Liver (tissue), 9 donors: ENCODE results near the gene RFX4. TPM values are rescaled to one million over a fixed set of nuclear protein-coding genes. Genes with fewer than 3 reads are reported as not detected.

ENCODE experiments used
- DNase-seq: peaks from one replicate; pipeline ENCODE4 v3.0.0-alpha.2; 2017; ENCODE audit warnings: low spot score
- H3K27ac ChIP-seq, 2 donors: one replicate each; pipeline ENCODE4 v1.7.0; 2013; ENCODE audit warnings: inconsistent platforms in 2 of 2, low read length in 2 of 2, control low read depth in 1 of 2, low read depth in 1 of 2, mild to moderate bottlenecking in 1 of 2
- H3K27me3 ChIP-seq, 4 donors: one replicate each; pipeline versions ENCODE4 v1.6.1 to v1.7.0; 2013; ENCODE audit warnings: low read length in 3 of 4, inconsistent platforms in 1 of 4, mild to moderate bottlenecking in 1 of 4, moderate library complexity in 1 of 4; ENCODE audit not compliant: control insufficient read depth in 4 of 4, insufficient read depth in 4 of 4
- H3K36me3 ChIP-seq, 4 donors: one replicate each; pipeline versions ENCODE4 v1.6.1 to v1.7.0; 2013; ENCODE audit warnings: low read length in 3 of 4, mild to moderate bottlenecking in 3 of 4, low read depth in 1 of 4, moderate library complexity in 1 of 4; ENCODE audit not compliant: control insufficient read depth in 4 of 4, insufficient read depth in 3 of 4
- H3K4me1 ChIP-seq, 4 donors: one replicate each; pipeline versions ENCODE4 v1.6.1 to v1.7.0; 2013; ENCODE audit warnings: low read length in 3 of 4, mild to moderate bottlenecking in 3 of 4, moderate library complexity in 1 of 4; ENCODE audit not compliant: control insufficient read depth in 4 of 4, insufficient read depth in 4 of 4
- H3K4me3 ChIP-seq, 3 donors: one replicate each; pipeline versions ENCODE4 v1.6.1 to v1.7.0; 2013; ENCODE audit warnings: low read length in 3 of 3, control low read depth in 1 of 3, low read depth in 1 of 3, mild to moderate bottlenecking in 1 of 3
- H3K9ac ChIP-seq, 2 donors: one replicate each; pipeline ENCODE4 v1.7.0; 2013; ENCODE audit warnings: low read length in 2 of 2, mild to moderate bottlenecking in 2 of 2, moderate library complexity in 2 of 2, control low read depth in 1 of 2, low read depth in 1 of 2
- H3K9me3 ChIP-seq, 4 donors: one replicate each; pipeline versions ENCODE4 v1.6.1 to v1.7.0; 2013; ENCODE audit warnings: low read length in 3 of 4; ENCODE audit not compliant: control insufficient read depth in 4 of 4
- ATF3 ChIP-seq: IDR thresholded peaks from 2 replicates; pipeline ENCODE4 v1.6.1; 2016; ENCODE audit warnings: antibody characterized with exemption
- EGR1 ChIP-seq, 2 donors: IDR thresholded peaks; 2 replicates each; pipeline ENCODE4 v1.6.1; 2016 to 2018; ENCODE audit warnings: antibody characterized with exemption in 2 of 2, low read depth in 2 of 2
- FOXA1 ChIP-seq: IDR thresholded peaks from 2 replicates; pipeline ENCODE4 v1.6.1; 2016; ENCODE audit warnings: antibody characterized with exemption
- GABPA ChIP-seq, 2 donors: IDR thresholded peaks in 1 of 2; conservative IDR thresholded peaks in 1 of 2; 2 replicates each; pipeline ENCODE4 v1.6.1; 2016; ENCODE audit warnings: antibody characterized with exemption in 2 of 2, mild to moderate bottlenecking in 1 of 2, moderate library complexity in 1 of 2
- HNF4A ChIP-seq, 2 donors: conservative IDR thresholded peaks; 2 replicates each; pipeline ENCODE4 v1.6.1; 2016; ENCODE audit warnings: antibody characterized with exemption in 2 of 2, mild to moderate bottlenecking in 2 of 2
- HNF4G ChIP-seq: IDR thresholded peaks from 2 replicates; pipeline ENCODE4 v1.6.1; 2016; ENCODE audit warnings: antibody characterized with exemption
- JUND ChIP-seq, 2 donors: IDR thresholded peaks; 2 replicates each; pipeline ENCODE4 v1.6.1; 2016; ENCODE audit warnings: antibody characterized with exemption in 2 of 2
- NR2F2 ChIP-seq: IDR thresholded peaks from 2 replicates; pipeline ENCODE4 v1.6.1; 2016; ENCODE audit warnings: antibody characterized with exemption
- RAD21 ChIP-seq, 2 donors: IDR thresholded peaks; 2 replicates each; pipeline ENCODE4 v1.6.1; 2016; ENCODE audit warnings: antibody characterized with exemption in 2 of 2, mild to moderate bottlenecking in 2 of 2
- REST ChIP-seq: IDR thresholded peaks from 2 replicates; pipeline ENCODE4 v1.6.1; 2016; ENCODE audit warnings: antibody characterized with exemption, mild to moderate bottlenecking
- RXRA ChIP-seq, 2 donors: IDR thresholded peaks; 2 replicates each; pipeline ENCODE4 v1.6.1; 2017 to 2018; ENCODE audit warnings: antibody characterized with exemption in 2 of 2, mild to moderate bottlenecking in 1 of 2
- TAF1 ChIP-seq: conservative IDR thresholded peaks from 2 replicates; pipeline ENCODE4 v1.6.1; 2016; ENCODE audit warnings: antibody characterized with exemption, mild to moderate bottlenecking
- YY1 ChIP-seq: IDR thresholded peaks from 2 replicates; pipeline ENCODE4 v1.6.1; 2016; ENCODE audit warnings: antibody characterized with exemption, mild to moderate bottlenecking
- ZBTB33 ChIP-seq: IDR thresholded peaks from 2 replicates; pipeline ENCODE4 v1.6.1; 2016; ENCODE audit warnings: antibody characterized with exemption
- WGBS: extraction: QIAGEN DNeasy Blood & Tissue Kit; methylation state at CpG from one replicate; pipeline ENCODE4 v1.1.7; 2013; 5-methylcytosine and 5-hydroxymethylcytosine counted together
- polyA plus RNA-seq, 2 donors: library from polyadenylated mRNA; stranded (reverse) in 1 of 2; unstranded in 1 of 2; fragments of 200-250 nt in 1 of 2; fragments of >200 nt in 1 of 2; fragmentation: Nextera tagmentation in 1 of 2; extraction: Ambion mirVana in 1 of 2; gene quantifications; one replicate each; pipeline versions ENCODE4 v1.2.1 to v1.2.3, GENCODE V29; 2013 to 2015
- total RNA-seq, 2 donors: library from RNA; depleted of rRNA; stranded (reverse); fragments of >200 nt; gene quantifications; one replicate each; pipeline ENCODE4 v1.2.3, GENCODE V29; 2014
- TF ChIP-seq, protein P1 (sequence below): IDR thresholded peaks from 2 replicates; pipeline ENCODE4 v1.6.1; 2016; ENCODE audit warnings: antibody characterized with exemption
- TF ChIP-seq, protein P2 (sequence below): fragments of 150-350 bp; IDR thresholded peaks from 2 replicates; pipeline ENCODE4 v1.5.1; 2017; ENCODE audit warnings: improper control_type of control experiment, low read depth, low read length; ENCODE audit not compliant: missing input control
- donor health status: healthy.
- donor health status: healthy.
- donor health status: healthy.
- donor health status: healthy.
- donor health status: healthy.

Gene RFX4
- total RNA-seq (not detected), polyA plus RNA-seq (not detected)

GRCh38 chr12:106582641-106583230 is at the start of gene RFX4:
Gene RFX4 (plus strand): TSS chr12:106583004. CDS start chr12:106583321, 317 bp downstream.
- Histone ChIP-seq H3K9ac (no peak within 1 kb of the TSS), H3K4me1 (peaks cover 20 to 47% (median 31%) of the 10 kb centered on the region in 4 donors), H3K27ac (no peak within 1 kb of the TSS), H3K27me3 (peaks cover 13 to 32% (median 18%) of the 10 kb centered on the region in 4 donors), H3K4me3 (peak within 1 kb of the TSS in 2 of 3 donors; percentile 35 to 40), H3K9me3 (no peaks in the 10 kb centered on the region), H3K36me3 (no peaks in the 10 kb centered on the region)
- WGBS = 3% methylated on average over 29 of the region's 29 CpGs
- no peak for DNase-seq
- TF ChIP-seq HNF4A (conservative IDR thresholded peaks at IDR 0.05) (no peak), ZBTB33 (no peak), GABPA (IDR thresholded peaks at IDR 0.05 in 1 of 2, conservative IDR thresholded peaks at IDR 0.05 in 1 of 2) (no peak), RAD21 (IDR thresholded peaks at IDR 0.05) (no peak), HNF4G (no peak)
- TF ChIP-seq, protein P1, sequence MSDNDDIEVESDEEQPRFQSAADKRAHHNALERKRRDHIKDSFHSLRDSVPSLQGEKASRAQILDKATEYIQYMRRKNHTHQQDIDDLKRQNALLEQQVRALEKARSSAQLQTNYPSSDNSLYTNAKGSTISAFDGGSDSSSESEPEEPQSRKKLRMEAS = no peak

GRCh38 chr12:106541201-106541600 is 41.6 kb upstream of the RFX4 start:
- Histone ChIP-seq H3K9ac (no peak overlapping the region), H3K36me3 (no peaks in the 10 kb centered on the region), H3K27ac (no peak overlapping the region), H3K9me3 (peaks cover 0 to 2% (median under 1%) of the 10 kb centered on the region in 4 donors), H3K27me3 (no peaks in the 10 kb centered on the region), H3K4me3 (no peak overlapping the region), H3K4me1 (no peaks in the 10 kb centered on the region)
- no peak for DNase-seq
- no peak for TF ChIP-seq HNF4G
- TF ChIP-seq REST = no peak
- TF ChIP-seq GABPA (IDR thresholded peaks at IDR 0.05 in 1 of 2, conservative IDR thresholded peaks at IDR 0.05 in 1 of 2) = no peak
- TF ChIP-seq, protein P1 = no peak
- TF ChIP-seq NR2F2 = no peak
- TF ChIP-seq RXRA (IDR thresholded peaks at IDR 0.05) = no peak
- no peak for TF ChIP-seq YY1

DNA sequence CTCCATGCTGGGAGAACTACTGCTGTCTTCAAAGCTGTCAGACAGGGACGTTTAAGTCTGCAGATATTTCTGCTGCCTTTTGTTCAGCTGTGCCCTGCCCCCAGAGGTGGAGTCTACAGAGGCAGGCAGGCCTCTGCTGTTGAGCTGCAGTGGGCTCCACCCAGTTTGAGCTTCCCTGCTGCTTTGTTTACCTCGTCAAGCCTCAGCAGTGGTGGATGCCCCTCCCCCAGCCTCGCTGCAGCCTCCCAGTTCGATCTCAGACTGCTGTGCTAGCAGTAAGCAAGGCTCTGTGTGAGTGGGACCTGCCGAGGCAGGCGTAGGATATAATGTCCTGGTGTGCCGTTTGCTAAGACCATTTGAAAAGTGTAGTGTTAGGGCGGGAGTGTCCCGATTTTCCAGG is 31.4 kb upstream of the RFX4 start:
- Histone ChIP-seq H3K4me3 (no peak overlapping the region), H3K27ac (no peak overlapping the region), H3K36me3 (no peaks in the 10 kb centered on the region), H3K4me1 (no peaks in the 10 kb centered on the region), H3K9me3 (peaks cover 0 to 4% (median 1%) of the 10 kb centered on the region in 4 donors), H3K9ac (no peak overlapping the region), H3K27me3 (no peaks in the 10 kb centered on the region)
- DNase-seq = no peak
- WGBS = 82% methylated on average over 9 of the region's 9 CpGs
- TF ChIP-seq EGR1 (IDR thresholded peaks at IDR 0.05; ENCODE audit: low read depth in 2 of 2) = no peak
- no peak for TF ChIP-seq TAF1
- TF ChIP-seq, protein P1 = no peak
- no peak for TF ChIP-seq ATF3
- TF ChIP-seq NR2F2 = no peak
- TF ChIP-seq HNF4G = no peak
- TF ChIP-seq RAD21 (IDR thresholded peaks at IDR 0.05) = no peak
- TF ChIP-seq JUND (IDR thresholded peaks at IDR 0.05) = no peak
- TF ChIP-seq, protein P2, sequence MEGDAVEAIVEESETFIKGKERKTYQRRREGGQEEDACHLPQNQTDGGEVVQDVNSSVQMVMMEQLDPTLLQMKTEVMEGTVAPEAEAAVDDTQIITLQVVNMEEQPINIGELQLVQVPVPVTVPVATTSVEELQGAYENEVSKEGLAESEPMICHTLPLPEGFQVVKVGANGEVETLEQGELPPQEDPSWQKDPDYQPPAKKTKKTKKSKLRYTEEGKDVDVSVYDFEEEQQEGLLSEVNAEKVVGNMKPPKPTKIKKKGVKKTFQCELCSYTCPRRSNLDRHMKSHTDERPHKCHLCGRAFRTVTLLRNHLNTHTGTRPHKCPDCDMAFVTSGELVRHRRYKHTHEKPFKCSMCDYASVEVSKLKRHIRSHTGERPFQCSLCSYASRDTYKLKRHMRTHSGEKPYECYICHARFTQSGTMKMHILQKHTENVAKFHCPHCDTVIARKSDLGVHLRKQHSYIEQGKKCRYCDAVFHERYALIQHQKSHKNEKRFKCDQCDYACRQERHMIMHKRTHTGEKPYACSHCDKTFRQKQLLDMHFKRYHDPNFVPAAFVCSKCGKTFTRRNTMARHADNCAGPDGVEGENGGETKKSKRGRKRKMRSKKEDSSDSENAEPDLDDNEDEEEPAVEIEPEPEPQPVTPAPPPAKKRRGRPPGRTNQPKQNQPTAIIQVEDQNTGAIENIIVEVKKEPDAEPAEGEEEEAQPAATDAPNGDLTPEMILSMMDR = no peak
- TF ChIP-seq FOXA1 = no peak
- no peak for TF ChIP-seq RXRA (IDR thresholded peaks at IDR 0.05)
